ENCODE measurements around the gene LMO1. TPM values are rescaled to one million over a fixed set of nuclear protein-coding genes. Genes with fewer than 3 reads are reported as not detected.

Gene LMO1
- polyA plus RNA-seq, 1 of the 3 experiments (the other 2 are of a cell fraction), result 0.12 TPM

- no peak overlapping the region for H3K4me3 ChIP-seq (ENCODE audit: low read depth in 2 of 2, low read length in 1 of 2)
- no peaks in the 10 kb centered on the region for H3K36me3 ChIP-seq (replicated peaks in 1 of 2; ENCODE audit: control insufficient read depth in 1 of 2, insufficient read depth in 2 of 2, low read length in 1 of 2)
- peaks cover 5% of the 10 kb centered on the region for H3K9me3 ChIP-seq
- H3K27ac ChIP-seq (ENCODE audit: low read depth in 2 of 2, low read length in 1 of 2), result no peak overlapping the region
- TF ChIP-seq EP300 (IDR thresholded peaks at IDR 0.05; ENCODE audit: borderline replicate concordance in 1 of 2, low read depth in 1 of 2, low read length in 1 of 2) (no peak), USF1 (IDR thresholded peaks at IDR 0.05; ENCODE audit: borderline replicate concordance, low read depth) (no peak), RAD21 (IDR thresholded peaks at IDR 0.05; ENCODE audit: low read length) (no peak), FOXJ3 (CRISPR knock-in tag; IDR thresholded peaks at IDR 0.05) (no peak), POLR2AphosphoS5 (IDR thresholded peaks at IDR 0.05; ENCODE audit: low read depth, low read length) (no peak), SMC3 (IDR thresholded peaks at IDR 0.05; ENCODE audit: low read depth, low read length) (no peak), EZH2phosphoT487 (IDR thresholded peaks at IDR 0.05; ENCODE audit: borderline replicate concordance, low read depth) (no peak), TCF12 (IDR thresholded peaks at IDR 0.05) (no peak), CTCF (IDR thresholded peaks at IDR 0.05) (no peak), RXRA (IDR thresholded peaks at IDR 0.05; ENCODE audit: borderline replicate concordance, low read depth) (no peak), GATA2 (CRISPR knock-in tag; IDR thresholded peaks at IDR 0.05) (no peak), MEF2A (IDR thresholded peaks at IDR 0.05; ENCODE audit: borderline replicate concordance, low read depth) (no peak), TAF1 (IDR thresholded peaks at IDR 0.05; ENCODE audit: borderline replicate concordance, low read depth, low read length) (no peak), TEAD4 (IDR thresholded peaks at IDR 0.05; ENCODE audit: borderline replicate concordance, insufficient read depth) (no peak), MXI1 (IDR thresholded peaks at IDR 0.05; ENCODE audit: low read depth, low read length) (no peak), FOSL2 (IDR thresholded peaks at IDR 0.05; ENCODE audit: borderline replicate concordance, low read depth) (no peak), GABPA (IDR thresholded peaks at IDR 0.05; ENCODE audit: low read depth) (no peak)
- H3K4me2 ChIP-seq, result no peak overlapping the region
- no peak for DNase-seq
- no peaks in the 10 kb centered on the region for H3K27me3 ChIP-seq (ENCODE audit: insufficient read depth)
- no peaks in the 10 kb centered on the region for H3K9me2 ChIP-seq
- 80% methylated on average over 8 of the region's 8 CpGs for WGBS (ENCODE audit: low lambda C conversion rate)
- H2AFZ ChIP-seq (ENCODE audit: low read depth), result no peak overlapping the region
- H3K9ac ChIP-seq, result no peak overlapping the region
- H3K79me2 ChIP-seq (ENCODE audit: insufficient read depth), result no peaks in the 10 kb centered on the region
- no peaks in the 10 kb centered on the region for H4K20me1 ChIP-seq (ENCODE audit: insufficient read depth)
- H3F3A ChIP-seq (replicated peaks; ENCODE audit: insufficient read depth), result no peaks in the 10 kb centered on the region
- no peaks in the 10 kb centered on the region; a peak in 1 of 4 replicates for H3K4me1 ChIP-seq (ENCODE audit: control insufficient read depth in 1 of 2, insufficient read depth in 2 of 2, low read depth in 1 of 2, low read length in 1 of 2)
- ChIA-PET POLR2A (no interaction called here), CTCF (interaction anchor here (0.7 to 1.2 kb wide), 3 partner anchors 10 to 115 kb away, joined by 3 to 9 read pairs (median 4); no protein-coding TSS in a partner anchor)
These were observed 43.9 kb upstream of the LMO1 start for GRCh38 chr11:8307601-8308000.

DNA sequence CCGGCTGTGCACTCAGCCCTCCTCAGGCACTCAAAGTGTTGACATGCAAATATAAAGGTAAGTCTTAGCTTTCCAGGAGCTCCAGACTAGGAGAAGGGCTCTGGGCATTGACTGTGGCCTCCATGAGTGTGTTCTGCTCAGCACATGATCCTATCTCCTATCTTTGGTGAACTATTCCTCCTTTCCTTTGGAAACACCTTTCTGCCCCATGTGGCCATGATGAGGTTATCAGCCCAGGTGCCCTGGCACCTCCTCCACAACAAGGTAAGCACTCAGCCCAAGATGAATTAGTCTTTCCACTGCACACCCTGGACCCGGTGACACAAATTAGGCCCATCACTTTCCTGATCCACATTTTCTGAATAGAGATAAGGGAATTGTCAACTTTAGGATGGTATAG lies 37.9 kb upstream of the LMO1 start:
- no peaks in the 10 kb centered on the region for H3K79me2 ChIP-seq (ENCODE audit: insufficient read depth)
- WGBS (ENCODE audit: low lambda C conversion rate), result 41% methylated on average over 2 of the region's 2 CpGs
- no peaks in the 10 kb centered on the region for H4K20me1 ChIP-seq (ENCODE audit: insufficient read depth)
- H3K4me3 ChIP-seq (ENCODE audit: low read depth in 2 of 2, low read length in 1 of 2), result no peak overlapping the region
- no peak overlapping the region for H3K27ac ChIP-seq (ENCODE audit: low read depth in 2 of 2, low read length in 1 of 2)
- ChIA-PET POLR2A (no interaction called here), CTCF (interaction anchor here (1.5 to 2.6 kb wide), 4 partner anchors 18 to 109 kb away, joined by 3 to 7 read pairs (median 6); no protein-coding TSS in a partner anchor)
- H3K4me1 ChIP-seq (ENCODE audit: control insufficient read depth in 1 of 2, insufficient read depth in 2 of 2, low read depth in 1 of 2, low read length in 1 of 2), result no peaks in the 10 kb centered on the region
- no peaks in the 10 kb centered on the region; the same call in 1 of the 2 replicates for H3K27me3 ChIP-seq (ENCODE audit: insufficient read depth)
- H2AFZ ChIP-seq (ENCODE audit: low read depth), result no peak overlapping the region
- H3K9me2 ChIP-seq, result no peaks in the 10 kb centered on the region
- no peak overlapping the region for H3K4me2 ChIP-seq
- no peak overlapping the region for H3K9ac ChIP-seq
- peaks cover 5% of the 10 kb centered on the region for H3K9me3 ChIP-seq
- no peaks in the 10 kb centered on the region for H3K36me3 ChIP-seq (replicated peaks in 1 of 2; ENCODE audit: control insufficient read depth in 1 of 2, insufficient read depth in 2 of 2, low read length in 1 of 2)
- no peaks in the 10 kb centered on the region for H3F3A ChIP-seq (replicated peaks; ENCODE audit: insufficient read depth)
- DNase-seq, result no peak
- no peak for TF ChIP-seq RFX5 (IDR thresholded peaks at IDR 0.05; ENCODE audit: low read length)
- TF ChIP-seq ZBTB33 (IDR thresholded peaks at IDR 0.05; ENCODE audit: borderline replicate concordance, low read depth), result no peak
- no peak for TF ChIP-seq GABPA (IDR thresholded peaks at IDR 0.05; ENCODE audit: low read depth)
- no peak for TF ChIP-seq PBX3 (IDR thresholded peaks at IDR 0.05)
- no peak for TF ChIP-seq MEF2A (IDR thresholded peaks at IDR 0.05; ENCODE audit: borderline replicate concordance, low read depth)
- TF ChIP-seq EZH2phosphoT487 (IDR thresholded peaks at IDR 0.05; ENCODE audit: borderline replicate concordance, low read depth), result no peak
- no peak for TF ChIP-seq TCF12 (IDR thresholded peaks at IDR 0.05)
- TF ChIP-seq CTCF (IDR thresholded peaks at IDR 0.05), result no peak
- TF ChIP-seq MXI1 (IDR thresholded peaks at IDR 0.05; ENCODE audit: low read depth, low read length), result no peak
